ENCODE results near the gene TAC4.

The TAC4 gene

DNA sequence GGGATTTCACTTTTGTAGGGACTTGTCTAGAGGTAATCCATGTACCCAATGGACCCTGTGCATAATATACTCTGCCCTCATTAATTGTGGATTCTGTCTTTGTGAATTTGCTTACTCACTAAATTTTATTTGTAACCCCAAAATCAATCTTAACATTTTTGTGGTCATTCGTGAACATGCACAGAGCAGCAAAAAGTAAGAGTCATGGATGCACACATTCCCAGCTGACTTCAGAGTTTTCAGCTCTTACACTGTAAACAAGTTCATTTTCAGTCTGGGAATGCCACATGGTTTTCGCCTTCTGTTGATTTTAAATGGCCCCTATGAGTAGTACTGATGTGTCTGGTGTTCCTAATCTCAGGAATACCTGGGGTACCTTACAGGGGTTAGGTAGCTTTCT lies 24.3 kb downstream of the TAC4 start:
- Histone ChIP-seq H3K4me2 (ENCODE audit: low read length) (no peak overlapping the region), H3K9me2 (replicated peaks; ENCODE audit: control insufficient read depth, low read length) (no peaks in the 10 kb centered on the region), H3K27ac (ENCODE audit: low read depth, low read length) (no peak overlapping the region), H4K20me1 (ENCODE audit: control insufficient read depth, insufficient read depth, low read depth, low read length) (no peaks in the 10 kb centered on the region), H3K4me1 (ENCODE audit: control insufficient read depth, low read length) (no peaks in the 10 kb centered on the region), H3K4me3 (ENCODE audit: low read length) (no peak overlapping the region), H3K9me3 (ENCODE audit: control insufficient read depth, insufficient read depth, low read length) (no peaks in the 10 kb centered on the region), H3K36me3 (ENCODE audit: control insufficient read depth, low read length) (peaks cover 91% of the 10 kb centered on the region), H3F3A (ENCODE audit: control insufficient read depth, insufficient read depth) (no peaks in the 10 kb centered on the region), H3K79me2 (ENCODE audit: control insufficient read depth, low read length) (no peaks in the 10 kb centered on the region), H3K27me3 (ENCODE audit: control insufficient read depth, low read length) (no peaks in the 10 kb centered on the region)
- TF ChIP-seq EZH2phosphoT487 (IDR thresholded peaks at IDR 0.05; ENCODE audit: borderline replicate concordance, low read length) = no peak
- TF ChIP-seq, protein P1, sequence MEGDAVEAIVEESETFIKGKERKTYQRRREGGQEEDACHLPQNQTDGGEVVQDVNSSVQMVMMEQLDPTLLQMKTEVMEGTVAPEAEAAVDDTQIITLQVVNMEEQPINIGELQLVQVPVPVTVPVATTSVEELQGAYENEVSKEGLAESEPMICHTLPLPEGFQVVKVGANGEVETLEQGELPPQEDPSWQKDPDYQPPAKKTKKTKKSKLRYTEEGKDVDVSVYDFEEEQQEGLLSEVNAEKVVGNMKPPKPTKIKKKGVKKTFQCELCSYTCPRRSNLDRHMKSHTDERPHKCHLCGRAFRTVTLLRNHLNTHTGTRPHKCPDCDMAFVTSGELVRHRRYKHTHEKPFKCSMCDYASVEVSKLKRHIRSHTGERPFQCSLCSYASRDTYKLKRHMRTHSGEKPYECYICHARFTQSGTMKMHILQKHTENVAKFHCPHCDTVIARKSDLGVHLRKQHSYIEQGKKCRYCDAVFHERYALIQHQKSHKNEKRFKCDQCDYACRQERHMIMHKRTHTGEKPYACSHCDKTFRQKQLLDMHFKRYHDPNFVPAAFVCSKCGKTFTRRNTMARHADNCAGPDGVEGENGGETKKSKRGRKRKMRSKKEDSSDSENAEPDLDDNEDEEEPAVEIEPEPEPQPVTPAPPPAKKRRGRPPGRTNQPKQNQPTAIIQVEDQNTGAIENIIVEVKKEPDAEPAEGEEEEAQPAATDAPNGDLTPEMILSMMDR (IDR thresholded peaks at IDR 0.05; ENCODE audit: low read depth, low read length, poor library complexity, severe bottlenecking) = no peak

DNA sequence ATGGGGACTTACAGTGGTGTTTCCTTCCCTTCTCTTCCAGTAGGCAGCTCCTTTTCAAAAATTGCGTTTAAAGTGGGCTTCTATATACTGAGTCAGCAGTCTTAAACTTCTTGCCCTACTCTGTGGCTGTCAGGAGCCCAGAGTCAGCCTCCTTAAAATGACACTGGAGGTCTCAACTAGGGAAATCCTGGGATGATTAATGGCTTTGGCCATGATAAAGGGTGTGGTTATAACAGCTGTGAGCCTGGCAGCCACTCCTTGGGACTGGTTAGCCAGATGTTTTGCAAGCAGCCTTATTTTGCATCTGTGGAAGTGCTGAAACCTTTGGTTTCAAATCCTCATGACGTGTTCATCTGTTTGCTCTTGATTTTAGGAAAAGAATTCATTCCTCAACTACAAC lies 25.0 kb downstream of the TAC4 start:
- TF ChIP-seq EZH2phosphoT487 (IDR thresholded peaks at IDR 0.05; ENCODE audit: borderline replicate concordance, low read length) = no peak
- TF ChIP-seq, protein P1 (IDR thresholded peaks at IDR 0.05; ENCODE audit: low read depth, low read length, poor library complexity, severe bottlenecking) = no peak
- no peaks in the 10 kb centered on the region for H3K27me3 ChIP-seq (ENCODE audit: control insufficient read depth, low read length)
- H4K20me1 ChIP-seq (ENCODE audit: control insufficient read depth, insufficient read depth, low read depth, low read length) = no peaks in the 10 kb centered on the region
- H3K36me3 ChIP-seq (ENCODE audit: control insufficient read depth, low read length) = peaks cover 92% of the 10 kb centered on the region
- H3K4me3 ChIP-seq (ENCODE audit: low read length) = no peak overlapping the region
- H3K4me2 ChIP-seq (ENCODE audit: low read length) = no peak overlapping the region
- H3K9me3 ChIP-seq (ENCODE audit: control insufficient read depth, insufficient read depth, low read length) = no peaks in the 10 kb centered on the region
- no peaks in the 10 kb centered on the region for H3K9me2 ChIP-seq (replicated peaks; ENCODE audit: control insufficient read depth, low read length)
- H3K4me1 ChIP-seq (ENCODE audit: control insufficient read depth, low read length) = no peaks in the 10 kb centered on the region
- no peaks in the 10 kb centered on the region for H3K79me2 ChIP-seq (ENCODE audit: control insufficient read depth, low read length)
- no peaks in the 10 kb centered on the region for H3F3A ChIP-seq (ENCODE audit: control insufficient read depth, insufficient read depth)
- no peak overlapping the region for H3K27ac ChIP-seq (ENCODE audit: low read depth, low read length)

DNA sequence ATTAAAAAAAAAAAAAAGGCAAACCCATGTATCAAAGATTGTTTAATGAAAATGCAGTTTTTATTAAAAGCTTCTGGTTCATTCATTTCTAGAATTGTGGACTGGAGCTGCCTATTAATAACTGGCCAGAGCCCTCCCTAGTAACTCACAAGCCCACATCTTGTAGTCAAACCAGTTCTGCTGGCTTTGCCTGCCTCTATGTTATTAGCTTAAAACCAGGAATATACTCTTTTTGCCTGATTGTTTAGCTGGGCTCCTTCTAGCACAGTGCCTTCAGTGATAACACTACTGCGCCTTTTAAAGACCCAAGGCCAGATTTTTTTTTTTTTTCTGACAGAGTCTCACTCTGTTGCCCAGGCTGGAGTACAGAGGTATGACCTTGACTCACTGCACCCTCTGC lies 26.0 kb downstream of the TAC4 start:
- no peaks in the 10 kb centered on the region for H3K9me3 ChIP-seq (ENCODE audit: control insufficient read depth, insufficient read depth, low read length)
- no peaks in the 10 kb centered on the region for H3K9me2 ChIP-seq (replicated peaks; ENCODE audit: control insufficient read depth, low read length)
- H3K4me2 ChIP-seq (ENCODE audit: low read length) = no peak overlapping the region
- TF ChIP-seq, protein P1 (IDR thresholded peaks at IDR 0.05; ENCODE audit: low read depth, low read length, poor library complexity, severe bottlenecking) = no peak
- TF ChIP-seq EZH2phosphoT487 (IDR thresholded peaks at IDR 0.05; ENCODE audit: borderline replicate concordance, low read length) = no peak
- no peaks in the 10 kb centered on the region for H4K20me1 ChIP-seq (ENCODE audit: control insufficient read depth, insufficient read depth, low read depth, low read length)
- H3F3A ChIP-seq (ENCODE audit: control insufficient read depth, insufficient read depth) = no peaks in the 10 kb centered on the region
- no peak overlapping the region for H3K27ac ChIP-seq (ENCODE audit: low read depth, low read length)
- H3K27me3 ChIP-seq (ENCODE audit: control insufficient read depth, low read length) = no peaks in the 10 kb centered on the region
- no peak overlapping the region for H3K4me3 ChIP-seq (ENCODE audit: low read length)
- no peaks in the 10 kb centered on the region for H3K4me1 ChIP-seq (ENCODE audit: control insufficient read depth, low read length)
- H3K36me3 ChIP-seq (ENCODE audit: control insufficient read depth, low read length) = peaks cover 93% of the 10 kb centered on the region
- no peaks in the 10 kb centered on the region for H3K79me2 ChIP-seq (ENCODE audit: control insufficient read depth, low read length)

DNA sequence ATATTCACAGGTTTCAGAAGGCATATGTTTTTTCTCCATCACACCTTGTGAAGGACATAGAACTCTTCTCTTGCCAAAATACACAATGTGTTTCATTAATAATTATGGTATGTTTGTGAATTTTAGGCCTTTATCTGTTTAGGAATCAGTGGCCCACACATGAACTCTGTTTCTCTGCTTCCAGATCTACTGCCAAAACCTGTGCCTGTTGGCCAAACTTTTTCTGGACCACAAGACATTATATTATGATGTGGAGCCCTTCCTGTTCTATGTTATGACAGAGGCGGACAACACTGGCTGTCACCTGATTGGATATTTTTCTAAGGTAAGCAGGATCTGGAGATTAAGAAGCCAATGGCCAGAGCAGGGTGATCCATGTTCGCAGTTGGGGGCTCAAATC lies 26.4 kb downstream of the TAC4 start:
- no peak for TF ChIP-seq EZH2phosphoT487 (IDR thresholded peaks at IDR 0.05; ENCODE audit: borderline replicate concordance, low read length)
- TF ChIP-seq, protein P1 (IDR thresholded peaks at IDR 0.05; ENCODE audit: low read depth, low read length, poor library complexity, severe bottlenecking) = no peak
- Histone ChIP-seq H3K27ac (ENCODE audit: low read depth, low read length) (no peak overlapping the region), H4K20me1 (ENCODE audit: control insufficient read depth, insufficient read depth, low read depth, low read length) (no peaks in the 10 kb centered on the region), H3K4me1 (ENCODE audit: control insufficient read depth, low read length) (no peaks in the 10 kb centered on the region), H3K4me2 (ENCODE audit: low read length) (no peak overlapping the region), H3K9me3 (ENCODE audit: control insufficient read depth, insufficient read depth, low read length) (no peaks in the 10 kb centered on the region), H3K4me3 (ENCODE audit: low read length) (no peak overlapping the region), H3K9me2 (replicated peaks; ENCODE audit: control insufficient read depth, low read length) (no peaks in the 10 kb centered on the region), H3K27me3 (ENCODE audit: control insufficient read depth, low read length) (no peaks in the 10 kb centered on the region), H3K36me3 (ENCODE audit: control insufficient read depth, low read length) (peaks cover 93% of the 10 kb centered on the region), H3F3A (ENCODE audit: control insufficient read depth, insufficient read depth) (no peaks in the 10 kb centered on the region), H3K79me2 (ENCODE audit: control insufficient read depth, low read length) (no peaks in the 10 kb centered on the region)
